SK-N-MC (cell line): ENCODE results near the gene C10orf95.

Experiments
- EZH2 ChIP-seq: fragments of 200-600 bp; sonication (generic); IDR thresholded peaks from one replicate; pipeline ENCODE4 v1.6.1; 2017; ENCODE audit warnings: antibody characterized with exemption
- POLR2AphosphoS5 ChIP-seq: IDR thresholded peaks from 2 replicates; pipeline ENCODE4 v1.6.1; 2012; ENCODE audit warnings: mild to moderate bottlenecking, low read depth, low read length, borderline replicate concordance

- TF ChIP-seq EZH2: no peak
- peak; percentile 15; the same call in 1 of the 2 replicates for TF ChIP-seq POLR2AphosphoS5
Observed at GRCh38 chr10:102420714-102421506, 30.4 kb downstream of the C10orf95 start, which contains the start of gene FBXL15.
